ENCODE data around the gene TMEM120B.

The TMEM120B gene

DNA sequence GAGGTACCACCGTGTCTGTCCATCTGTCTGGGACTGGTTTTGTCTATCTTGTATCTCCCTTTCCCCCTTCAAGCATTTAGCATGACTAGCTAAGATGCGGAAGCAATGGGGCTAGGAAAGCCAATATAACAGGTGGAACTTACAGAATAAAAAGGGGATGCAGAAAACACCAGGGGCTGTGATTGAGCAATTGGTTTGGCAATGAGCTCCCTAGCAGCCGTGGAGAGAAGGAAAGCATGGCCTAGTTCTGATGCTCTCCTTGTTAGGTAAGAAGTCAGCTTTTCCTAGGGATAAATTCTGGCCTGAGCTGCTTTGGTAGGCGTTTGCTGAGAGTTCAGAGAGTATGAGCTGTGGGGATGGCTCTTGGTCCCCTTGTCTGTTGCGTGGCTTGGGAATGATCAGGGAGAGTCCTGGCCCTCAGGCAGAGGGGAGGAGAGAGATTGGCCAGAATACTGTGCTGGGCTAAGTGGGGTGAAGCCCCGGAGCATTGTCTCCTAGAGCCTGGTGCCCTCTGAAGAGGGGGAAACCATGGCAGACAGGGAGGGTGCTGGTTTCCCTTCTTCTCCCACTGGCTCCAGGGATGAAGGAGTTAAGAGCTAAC is 98.4 kb downstream of the TMEM120B start:
- DNase-seq (ENCODE audit: low read depth), result no peak
- TF ChIP-seq, protein P1, sequence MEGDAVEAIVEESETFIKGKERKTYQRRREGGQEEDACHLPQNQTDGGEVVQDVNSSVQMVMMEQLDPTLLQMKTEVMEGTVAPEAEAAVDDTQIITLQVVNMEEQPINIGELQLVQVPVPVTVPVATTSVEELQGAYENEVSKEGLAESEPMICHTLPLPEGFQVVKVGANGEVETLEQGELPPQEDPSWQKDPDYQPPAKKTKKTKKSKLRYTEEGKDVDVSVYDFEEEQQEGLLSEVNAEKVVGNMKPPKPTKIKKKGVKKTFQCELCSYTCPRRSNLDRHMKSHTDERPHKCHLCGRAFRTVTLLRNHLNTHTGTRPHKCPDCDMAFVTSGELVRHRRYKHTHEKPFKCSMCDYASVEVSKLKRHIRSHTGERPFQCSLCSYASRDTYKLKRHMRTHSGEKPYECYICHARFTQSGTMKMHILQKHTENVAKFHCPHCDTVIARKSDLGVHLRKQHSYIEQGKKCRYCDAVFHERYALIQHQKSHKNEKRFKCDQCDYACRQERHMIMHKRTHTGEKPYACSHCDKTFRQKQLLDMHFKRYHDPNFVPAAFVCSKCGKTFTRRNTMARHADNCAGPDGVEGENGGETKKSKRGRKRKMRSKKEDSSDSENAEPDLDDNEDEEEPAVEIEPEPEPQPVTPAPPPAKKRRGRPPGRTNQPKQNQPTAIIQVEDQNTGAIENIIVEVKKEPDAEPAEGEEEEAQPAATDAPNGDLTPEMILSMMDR (IDR thresholded peaks at IDR 0.05; ENCODE audit: low read depth, low read length, missing control alignments), result no peak
- peak overlapping the region; percentile 54 for H3K4me3 ChIP-seq (ENCODE audit: low read depth, low read length)
- in situ Hi-C loops (cut with HindIII; ENCODE audit: low sequenced_read_pairs), result no loop called here

DNA sequence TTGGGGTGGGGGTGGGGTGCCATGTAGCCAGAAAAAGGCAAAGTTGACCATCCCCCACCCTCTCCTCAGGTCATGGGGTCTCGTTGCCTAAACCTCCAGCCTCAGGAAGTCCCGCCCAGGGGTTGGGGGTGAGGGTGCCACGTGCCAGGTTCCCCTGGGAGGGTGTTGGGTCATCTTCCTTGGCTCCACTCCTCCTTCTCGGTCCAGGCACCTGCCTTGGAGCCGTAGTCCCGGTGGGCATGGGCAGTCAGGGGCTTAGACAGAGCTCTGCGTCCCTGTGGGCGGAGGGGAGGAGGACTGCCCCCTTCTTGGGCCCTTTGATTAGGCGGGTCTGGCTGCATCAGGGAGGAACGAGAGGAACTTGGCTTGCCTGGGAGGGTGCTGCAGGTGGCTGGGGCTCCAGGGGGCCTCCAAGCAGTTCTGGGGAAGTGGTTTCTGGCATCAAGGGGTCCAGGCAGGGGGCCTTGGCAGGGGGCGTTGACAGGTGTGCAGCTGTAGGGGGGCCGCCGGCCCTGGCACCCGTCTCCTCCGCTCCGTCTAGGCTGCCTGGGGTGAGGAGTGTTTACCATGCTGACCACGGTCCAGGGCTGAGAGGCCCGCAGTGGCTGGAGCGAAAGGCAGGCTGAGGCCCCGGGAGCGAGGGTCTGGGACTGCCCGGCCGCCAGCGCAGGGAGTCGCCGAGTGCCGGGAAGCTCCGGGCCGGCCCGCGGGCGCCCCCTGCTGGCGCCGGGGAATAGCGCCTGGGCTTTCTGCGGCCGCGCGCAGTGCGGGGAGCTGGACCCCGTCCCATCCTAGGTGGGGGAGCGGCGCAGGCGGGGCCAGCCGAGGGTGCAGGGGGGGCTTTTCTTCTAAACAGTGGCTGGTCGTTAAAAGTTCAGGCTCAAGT is 99.1 kb downstream of the TMEM120B start:
- TF ChIP-seq, protein P1 (IDR thresholded peaks at IDR 0.05; ENCODE audit: low read depth, low read length, missing control alignments), result peak; percentile 86
- in situ Hi-C loops (cut with HindIII; ENCODE audit: low sequenced_read_pairs), result no loop called here
- DNase-seq (ENCODE audit: low read depth), result no peak
- peak overlapping the region; percentile 54 for H3K4me3 ChIP-seq (ENCODE audit: low read depth, low read length)

DNA sequence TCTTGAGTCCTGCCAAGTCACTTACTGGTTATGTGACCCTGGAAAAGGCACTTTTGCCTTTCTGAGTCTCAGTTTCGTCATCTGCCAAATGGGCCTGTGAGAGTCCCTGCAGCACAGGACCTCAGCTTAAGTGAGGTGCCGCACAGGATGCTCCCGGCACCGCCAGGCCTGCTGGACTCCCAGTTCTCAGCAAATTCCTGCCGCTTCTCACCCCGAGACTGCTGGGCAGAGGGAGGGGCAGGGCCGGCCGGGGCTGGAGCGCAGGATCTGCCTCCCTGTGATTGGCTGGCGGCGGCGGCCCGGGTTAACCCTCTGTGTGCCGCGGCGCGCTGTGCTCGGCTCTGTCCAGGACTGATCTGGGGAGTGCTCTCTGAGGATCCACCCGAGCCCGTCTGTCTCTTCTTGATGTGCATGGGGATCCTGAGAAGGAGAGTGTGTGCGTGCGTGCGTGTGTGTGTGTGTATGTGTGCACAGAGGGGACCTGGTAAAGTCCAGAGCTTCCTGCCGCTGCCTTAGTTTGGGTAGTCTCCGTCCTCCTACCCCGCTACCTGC is 99.8 kb downstream of the TMEM120B start:
- peak overlapping the region; percentile 54 for H3K4me3 ChIP-seq (ENCODE audit: low read depth, low read length)
- TF ChIP-seq, protein P1 (IDR thresholded peaks at IDR 0.05; ENCODE audit: low read depth, low read length, missing control alignments), result no peak
- in situ Hi-C loops (cut with HindIII; ENCODE audit: low sequenced_read_pairs), result no loop called here
- no peak for DNase-seq (ENCODE audit: low read depth)

DNA sequence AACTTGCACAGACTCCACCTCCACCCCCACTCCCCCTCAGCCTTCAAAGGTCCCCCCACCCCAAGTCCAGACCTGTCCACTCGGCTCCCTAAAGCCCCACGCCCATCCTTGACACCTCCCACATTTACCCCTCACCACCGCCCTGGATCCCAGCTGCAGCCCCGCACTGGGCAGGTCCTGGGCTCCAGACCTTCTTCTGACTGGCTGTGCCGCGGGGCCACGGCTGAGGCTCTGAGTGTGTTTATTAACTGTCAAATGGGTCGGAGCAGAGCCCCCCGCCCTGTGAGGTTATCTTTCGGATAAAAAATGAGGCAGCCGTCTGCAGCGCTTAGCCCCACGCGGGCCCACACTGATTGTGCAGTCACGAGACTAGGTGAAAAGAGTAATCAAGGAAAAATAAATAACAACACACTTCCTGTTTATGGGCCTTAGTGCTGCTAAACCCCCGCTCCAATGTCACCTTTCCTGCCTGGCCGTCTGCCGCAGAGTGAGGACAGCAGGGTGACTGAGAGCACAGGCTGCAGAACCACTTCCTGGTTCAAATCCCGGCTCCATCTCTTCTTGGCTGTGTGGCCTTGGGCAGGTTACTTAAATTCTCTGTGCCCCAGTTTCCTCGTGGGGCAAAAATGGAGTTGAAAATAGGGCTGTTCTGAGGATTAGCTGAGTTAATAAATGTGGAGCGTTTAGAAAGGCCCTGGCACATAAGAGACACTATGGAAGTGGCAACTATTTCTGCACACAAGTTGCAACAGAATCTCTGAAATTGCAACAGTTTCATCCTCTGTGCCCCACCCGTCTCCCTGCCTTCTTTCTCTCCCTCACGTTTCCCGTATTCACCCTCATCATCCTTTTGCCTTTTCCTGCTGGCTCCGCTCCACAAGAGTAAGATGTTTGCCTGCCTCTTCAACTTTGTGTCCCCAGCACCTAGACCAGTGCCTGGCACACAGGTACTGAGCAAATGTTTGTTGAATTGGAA is 100.7 kb downstream of the TMEM120B start:
- no peak for DNase-seq (ENCODE audit: low read depth)
- in situ Hi-C loops (cut with HindIII; ENCODE audit: low sequenced_read_pairs), result no loop called here
- H3K4me3 ChIP-seq (ENCODE audit: low read depth, low read length), result peak overlapping the region; percentile 54
- TF ChIP-seq, protein P1 (IDR thresholded peaks at IDR 0.05; ENCODE audit: low read depth, low read length, missing control alignments), result no peak

DNA sequence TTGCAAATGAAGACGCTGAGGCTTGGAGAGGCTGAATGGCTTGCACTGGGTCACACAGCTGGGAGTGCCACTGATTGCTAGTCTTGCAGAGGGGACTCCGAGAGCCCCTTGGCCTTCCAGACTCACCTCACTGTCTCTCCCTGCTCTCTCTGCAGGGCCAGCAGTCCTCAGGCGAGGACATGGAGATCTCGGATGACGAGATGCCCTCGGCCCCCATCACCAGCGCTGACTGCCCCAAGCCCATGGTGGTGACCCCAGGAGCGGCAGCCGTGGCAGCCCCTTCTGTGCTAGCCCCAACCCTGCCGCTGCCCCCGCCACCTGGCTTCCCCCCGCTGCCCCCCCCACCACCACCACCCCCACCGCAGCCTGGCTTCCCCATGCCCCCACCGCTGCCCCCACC is 101.4 kb downstream of the TMEM120B start:
- TF ChIP-seq, protein P1 (IDR thresholded peaks at IDR 0.05; ENCODE audit: low read depth, low read length, missing control alignments), result no peak
- H3K4me3 ChIP-seq (ENCODE audit: low read depth, low read length), result no peak overlapping the region
- DNase-seq (ENCODE audit: low read depth), result no peak
- in situ Hi-C loops (cut with HindIII; ENCODE audit: low sequenced_read_pairs), result no loop called here

Data from astrocyte of the cerebellum (primary cell).